ENCODE measurements around the gene INPP5E. TPM values are rescaled to one million over a fixed set of nuclear protein-coding genes. Genes with fewer than 3 reads are reported as not detected.

Gene INPP5E
- total and polyA plus RNA-seq, 10 of the 15 experiments (the other 5 are each of a cell fraction or from before 2014, with no cell fraction given) = 0.24 to 16.0 (median 5.3) TPM

- no peak for TF ChIP-seq BCLAF1 (IDR thresholded peaks at IDR 0.05)
- TF ChIP-seq IKZF2 (IDR thresholded peaks at IDR 0.05) = no peak
- TF ChIP-seq ASH2L (IDR thresholded peaks at IDR 0.05; ENCODE audit: borderline replicate concordance, low read depth) = no peak
- no peak for TF ChIP-seq NFYA (IDR thresholded peaks at IDR 0.05; ENCODE audit: borderline replicate concordance, low read depth, low read length)
- TF ChIP-seq HDAC2 (IDR thresholded peaks at IDR 0.05) = no peak
- peak; percentile 86 for TF ChIP-seq ELK1 (IDR thresholded peaks at IDR 0.05; ENCODE audit: low read depth, low read length)
- TF ChIP-seq CTCF (IDR thresholded peaks at IDR 0.05 in 2 of 3, conservative IDR thresholded peaks at IDR 0.05 in 1 of 3; ENCODE audit: control insufficient read depth in 2 of 3, extremely low read depth in 1 of 3, insufficient read depth in 1 of 3, low read depth in 3 of 3, low read length in 3 of 3) = no peak
- no peak for TF ChIP-seq SIX5 (IDR thresholded peaks at IDR 0.05; ENCODE audit: low read depth, low read length, severe bottlenecking)
- TF ChIP-seq NFYB (IDR thresholded peaks at IDR 0.05; ENCODE audit: insufficient read depth, low read depth, low read length) = no peak
- no peak for TF ChIP-seq BMI1 (IDR thresholded peaks at IDR 0.05; ENCODE audit: borderline replicate concordance)
- TF ChIP-seq GATAD2B (conservative IDR thresholded peaks at IDR 0.05; ENCODE audit: low read depth) = peak; percentile 20; the same call in 1 of the 2 replicates
- TF ChIP-seq MYC (IDR thresholded peaks at IDR 0.05; ENCODE audit: insufficient read depth, insufficient read length, insufficient replicate concordance, low read length, severe bottlenecking) = no peak
- TF ChIP-seq JUNB (IDR thresholded peaks at IDR 0.05) = no peak
- no peak for TF ChIP-seq SMAD5 (IDR thresholded peaks at IDR 0.05; ENCODE audit: low read depth)
- TF ChIP-seq ZNF592 (IDR thresholded peaks at IDR 0.05) = 0 out of 2 replicates have a peak, but pooled peaks have one; percentile 42
- no peak for TF ChIP-seq CEBPB (IDR thresholded peaks at IDR 0.05; ENCODE audit: borderline replicate concordance in 1 of 2, low read depth in 2 of 2, low read length in 2 of 2)
- peak; percentile 67 for TF ChIP-seq BACH1 (IDR thresholded peaks at IDR 0.05; ENCODE audit: borderline replicate concordance)
- peak; percentile 50; the same call in 1 of the 2 replicates for TF ChIP-seq FOXK2 (IDR thresholded peaks at IDR 0.05)
Observed at GRCh38 chr9:136483589-136484152, 44.0 kb upstream of the INPP5E start (continued).

All from GM12878 (cell line).